ENCODE data around the gene FOXD4L5.
"Not testable (repeated sequence)": the region's sequence is repeated elsewhere in the genome, so short reads cannot be mapped to it uniquely, and the experiment has no call there.

The FOXD4L5 gene

GRCh38 chr9:65285109-65285508, at the start of gene FOXD4L5:
Gene FOXD4L5, minus strand, starts transcription at chr9:65285209. Its CDS starts 832 bp downstream, at chr9:65284377.
- H3K4me3 ChIP-seq (ENCODE audit: low read length); DNase-seq (ENCODE audit: low read depth): not testable (repeated sequence)

DNA sequence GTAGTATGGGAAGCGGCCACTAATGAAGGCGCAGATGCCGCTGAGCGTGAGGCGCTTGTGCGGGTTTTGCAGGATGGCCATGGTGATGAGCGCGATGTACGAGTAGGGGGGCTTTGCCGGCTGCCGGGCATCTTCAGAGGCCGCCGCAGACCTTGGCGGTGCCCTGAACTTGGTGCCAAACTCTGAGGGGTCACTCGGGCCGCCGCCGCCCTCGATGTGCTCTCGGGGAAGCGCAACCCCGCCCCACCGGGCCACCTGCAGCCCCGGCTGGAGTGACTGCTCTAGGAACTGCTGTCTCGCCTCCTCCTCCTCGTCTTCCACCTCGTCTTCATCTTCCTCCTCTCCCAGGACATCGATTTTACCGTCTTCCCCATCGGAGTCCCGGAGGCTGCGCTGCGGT, 1.1 kb downstream of the FOXD4L5 start:
- DNase-seq (ENCODE audit: low read depth); H3K4me3 ChIP-seq (ENCODE audit: low read length): not testable (repeated sequence)

DNA sequence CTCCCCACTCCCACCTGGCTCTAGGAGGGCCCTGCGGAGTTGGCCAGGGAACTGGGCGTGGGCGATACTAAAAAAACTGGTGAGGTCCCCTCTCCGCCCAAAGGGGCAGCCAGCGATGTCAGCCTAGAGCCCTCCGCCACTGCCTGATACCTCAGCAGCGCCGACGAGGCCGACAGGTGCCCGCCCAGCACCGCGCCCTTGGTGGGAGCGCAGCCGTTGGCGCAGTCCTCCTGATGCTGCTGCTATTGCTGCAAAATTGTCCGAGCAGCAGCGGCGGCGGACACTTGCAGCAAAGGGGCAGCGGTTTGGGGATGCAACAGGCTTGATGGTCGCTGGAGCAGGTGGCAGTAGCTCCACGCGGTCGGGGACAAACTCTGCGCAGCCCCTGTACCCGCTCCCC, 2.0 kb downstream of the FOXD4L5 start:
- not testable (repeated sequence) for DNase-seq (ENCODE audit: low read depth)

More for the DNA sequence above, 2.0 kb downstream of the FOXD4L5 start:
- H3K4me3 ChIP-seq (ENCODE audit: low read length): not testable (repeated sequence)

Data from AG10803 (cell line).